Muscle of arm (tissue), 12 donors: Measurements from ENCODE around the gene ALG12. TPM values are rescaled to one million over a fixed set of nuclear protein-coding genes. Genes with fewer than 3 reads are reported as not detected.

Experiments used
- DNase-seq: peaks from one replicate; pipeline ENCODE4 v3.0.0-alpha.2; 2013
- polyA plus RNA-seq, 12 donors: library from polyadenylated mRNA; unstranded; fragments of 120-200 nt; gene quantifications; one replicate each; pipeline ENCODE4 v1.2.1, GENCODE V29; 2013; ENCODE audit not compliant: insufficient read length in 12 of 12

ALG12 gene
- polyA plus RNA-seq, 12 donors = 6.3 to 17.2 (median 12.1) TPM; not detected in 1

DNA sequence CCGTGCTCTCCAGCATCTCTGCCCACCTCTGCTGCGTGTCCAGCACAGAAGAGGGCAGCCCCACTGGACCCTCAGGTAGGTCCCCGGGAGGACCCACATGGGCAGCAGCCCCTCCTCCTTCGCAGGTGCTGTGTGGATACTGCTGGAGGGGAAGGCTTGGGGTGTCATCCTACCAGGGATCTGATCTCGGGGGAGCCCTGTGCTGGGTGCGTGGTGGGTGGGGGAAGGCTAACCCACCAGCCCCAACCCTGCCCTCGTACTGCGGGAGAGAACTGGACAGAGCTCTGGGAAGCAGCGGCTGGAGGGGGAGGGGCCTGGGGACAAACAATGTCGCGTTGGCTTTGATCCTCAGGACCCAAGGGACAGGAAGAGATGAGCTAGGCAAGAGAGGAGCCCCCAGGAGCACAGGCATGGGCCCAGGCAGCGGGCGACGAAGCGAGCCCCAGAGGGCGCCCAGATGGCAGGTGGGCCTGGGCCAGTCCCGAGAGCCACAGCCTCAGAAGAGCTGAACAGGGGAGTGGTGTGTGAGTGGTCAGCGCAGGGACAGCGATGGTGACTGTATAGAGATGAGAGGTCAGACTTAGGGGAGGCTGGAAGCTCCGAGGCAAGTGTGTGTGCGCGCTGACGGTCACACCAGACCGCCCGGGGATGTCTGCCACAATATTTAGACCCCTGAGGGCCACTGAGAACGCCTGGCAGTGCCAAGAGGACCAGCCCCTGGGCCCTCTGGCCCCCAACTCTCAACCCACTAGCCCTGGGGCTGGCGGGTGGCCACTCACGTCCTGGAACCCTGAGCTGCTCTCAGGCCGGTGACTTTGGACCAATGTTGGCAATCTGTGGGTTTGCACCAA is 40.9 kb upstream of the ALG12 start:
- no peak for DNase-seq

DNA sequence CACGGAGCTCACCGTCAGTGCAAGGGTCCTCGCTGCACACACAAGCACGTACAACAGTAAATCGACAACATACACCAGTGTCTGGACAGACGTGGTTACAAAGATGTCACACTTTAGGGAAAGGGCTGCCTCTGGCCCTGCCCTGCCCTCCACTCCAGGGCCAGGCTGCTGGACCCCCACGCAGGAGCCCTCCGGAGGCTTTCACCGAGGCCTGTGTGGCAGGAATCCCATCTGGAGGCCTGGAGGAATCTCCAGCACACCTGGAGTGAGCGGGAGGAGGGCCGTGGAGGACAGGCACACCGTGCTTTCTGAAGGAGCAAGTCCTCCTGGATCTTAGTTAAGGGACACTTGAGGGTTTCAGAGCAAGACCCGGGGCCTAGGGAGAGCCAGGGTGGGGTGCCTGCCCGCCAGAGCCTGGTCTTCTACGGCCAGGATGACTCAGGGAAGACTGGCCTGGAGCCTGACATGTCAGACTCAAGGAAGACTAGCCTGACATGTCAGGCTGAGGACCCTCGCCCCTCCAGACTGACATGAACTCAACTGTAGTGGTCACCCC is 40.2 kb upstream of the ALG12 start:
- DNase-seq = no peak

DNA sequence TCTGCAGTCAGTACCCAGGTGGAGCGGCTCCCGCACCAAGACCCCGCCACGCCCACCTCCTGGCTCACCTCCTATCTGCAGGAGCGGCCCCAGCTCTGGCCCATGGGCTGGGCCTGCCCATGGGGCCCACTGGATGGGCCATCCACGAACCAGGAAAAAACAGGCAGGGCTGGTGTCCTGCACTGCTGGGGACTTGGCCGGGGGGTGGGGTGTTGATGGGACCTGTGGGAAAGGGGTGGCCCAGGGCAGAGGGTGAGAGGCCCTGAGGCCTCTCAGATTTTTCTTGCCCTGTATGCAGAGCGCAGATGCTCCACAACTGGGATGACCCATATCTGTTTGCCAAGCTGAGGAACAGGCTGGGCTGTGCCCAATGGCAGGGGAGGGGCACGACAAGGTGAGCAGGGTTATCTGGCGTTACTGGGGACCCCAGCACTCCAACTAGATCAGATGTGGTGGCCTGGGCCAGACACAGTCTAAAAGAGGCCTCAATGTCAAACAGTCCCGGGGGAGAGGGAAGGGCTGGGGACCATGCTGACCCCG is 39.7 kb upstream of the ALG12 start:
- DNase-seq = no peak

DNA sequence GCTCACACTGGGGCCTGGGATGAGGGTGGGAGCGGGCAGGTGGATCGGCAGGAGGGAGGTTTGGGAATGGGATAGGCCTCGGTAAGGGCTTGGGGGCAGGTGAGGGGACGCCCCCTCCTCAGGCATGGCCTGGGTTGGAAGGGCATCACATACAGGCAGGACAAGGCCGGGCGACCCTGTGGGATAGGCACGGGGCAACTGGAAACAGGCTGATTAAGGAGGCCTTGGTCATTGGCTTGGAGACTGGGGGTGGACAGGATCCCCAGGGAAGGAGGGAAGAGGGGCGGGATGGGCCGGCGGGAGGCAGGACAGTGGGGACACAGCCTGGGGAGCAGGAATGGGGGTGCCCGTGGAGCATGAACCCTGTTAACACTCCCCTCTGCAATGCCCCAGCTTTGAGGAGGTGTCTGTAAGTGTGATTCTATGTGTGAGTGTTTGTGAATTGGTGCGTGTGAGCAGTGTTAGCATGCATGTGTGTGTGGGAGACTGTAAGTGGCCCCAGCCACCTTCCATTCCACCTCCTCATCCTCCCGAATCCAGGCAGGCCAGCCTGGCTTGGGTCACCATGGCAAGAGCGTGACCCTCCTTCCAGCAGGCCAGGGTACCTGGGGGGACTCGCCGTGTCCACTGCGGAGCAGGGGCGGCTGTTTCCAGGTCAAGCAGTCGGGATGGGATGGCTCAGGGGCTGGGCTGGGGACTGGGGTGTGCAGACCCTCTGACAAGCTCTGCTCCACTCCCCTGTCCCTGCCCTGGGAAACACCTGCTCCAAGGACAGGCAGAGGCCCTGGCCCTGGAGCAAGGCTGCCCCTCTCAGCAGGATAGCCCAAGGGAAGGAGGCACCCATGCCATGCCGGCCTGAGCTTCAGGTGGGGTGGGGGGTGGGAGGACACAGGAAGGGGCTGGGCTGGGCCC is 38.9 kb upstream of the ALG12 start:
- no peak for DNase-seq

DNA sequence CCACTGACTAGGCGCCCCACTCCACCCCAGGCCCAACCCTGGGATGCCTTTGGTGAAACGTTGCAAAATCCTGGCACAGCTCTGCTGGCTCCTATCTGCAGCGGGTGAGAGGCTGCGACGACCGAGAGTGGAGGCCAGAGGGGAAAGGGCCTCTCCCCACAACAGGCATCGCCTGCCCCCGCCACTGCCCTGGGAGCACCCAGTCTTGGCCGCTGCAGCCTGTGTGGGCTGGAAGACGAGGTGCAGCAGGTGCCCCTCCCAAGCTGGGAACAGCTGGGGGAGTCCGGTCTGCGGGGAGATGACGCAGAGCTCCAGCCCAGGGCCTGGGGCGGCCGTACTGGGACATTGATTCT is 38.2 kb upstream of the ALG12 start:
- DNase-seq = no peak

DNA sequence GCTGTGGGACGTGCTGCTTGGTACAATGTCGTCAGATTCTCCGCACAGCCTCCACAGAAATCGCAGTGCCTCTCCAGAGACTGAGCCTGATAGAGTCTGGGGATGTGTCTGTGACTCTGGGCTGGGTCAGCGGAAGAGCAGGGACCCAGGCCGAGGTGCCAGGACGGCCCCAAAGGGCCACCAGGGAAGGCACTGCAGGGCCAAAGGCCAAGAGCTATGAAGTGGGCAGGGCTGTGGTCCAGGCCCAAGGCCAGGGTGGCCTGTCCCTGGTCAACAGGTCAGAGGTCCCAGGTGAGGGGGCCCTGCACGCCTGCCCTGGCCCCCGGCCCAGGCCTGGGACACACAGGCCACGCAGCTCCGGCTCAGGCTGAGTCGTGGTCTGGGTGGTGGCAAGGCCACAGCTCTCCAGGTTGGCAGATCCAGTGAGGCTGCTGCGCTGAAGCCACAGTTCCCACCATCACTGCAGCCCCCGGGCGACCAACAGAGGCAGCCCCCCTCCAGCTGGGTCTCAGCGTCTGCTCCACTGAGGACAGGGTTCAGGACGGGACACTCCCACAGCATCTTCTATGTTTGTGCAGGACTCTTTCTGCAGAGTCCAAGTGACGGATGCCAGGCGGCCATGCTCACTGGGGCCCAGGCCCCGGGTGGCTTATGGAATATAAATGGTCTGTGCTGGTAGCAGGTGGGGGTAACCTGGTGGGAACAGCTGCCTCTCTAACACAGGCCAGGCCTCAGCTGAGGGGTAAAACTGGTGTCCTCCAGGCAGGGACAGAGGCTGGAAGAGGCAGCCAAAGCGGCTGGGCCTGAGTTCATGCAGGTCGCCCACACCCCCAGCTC is 37.6 kb upstream of the ALG12 start:
- no peak for DNase-seq

DNA sequence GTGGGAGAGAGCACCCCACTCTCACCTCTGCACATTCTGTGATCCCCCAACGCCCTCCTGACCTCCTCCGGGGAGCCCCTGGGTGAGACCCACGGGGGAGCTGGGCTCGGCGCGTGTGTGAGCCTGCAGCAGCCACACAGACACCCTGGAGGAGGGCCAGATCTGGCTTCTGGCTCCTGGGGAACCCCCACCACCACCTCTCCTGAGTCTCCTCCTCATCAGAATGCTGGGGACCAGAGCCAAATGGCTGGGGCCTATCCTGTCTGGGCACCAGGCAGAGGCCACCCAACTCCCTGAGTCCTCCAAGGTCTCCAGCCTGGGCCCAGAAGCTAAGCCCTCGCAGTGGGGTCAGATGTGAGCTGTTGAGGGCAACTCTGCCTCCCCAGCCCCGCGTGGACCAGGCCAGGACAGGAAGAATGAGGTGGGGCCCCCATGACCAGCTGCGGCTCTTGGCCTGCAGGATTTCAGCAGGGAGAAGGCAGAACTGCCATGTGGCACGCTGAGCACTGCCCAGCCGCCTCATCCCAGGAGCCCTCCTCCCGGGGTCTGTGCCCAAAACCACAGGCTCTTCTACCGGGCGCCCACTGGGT is 36.8 kb upstream of the ALG12 start:
- DNase-seq = no peak

DNA sequence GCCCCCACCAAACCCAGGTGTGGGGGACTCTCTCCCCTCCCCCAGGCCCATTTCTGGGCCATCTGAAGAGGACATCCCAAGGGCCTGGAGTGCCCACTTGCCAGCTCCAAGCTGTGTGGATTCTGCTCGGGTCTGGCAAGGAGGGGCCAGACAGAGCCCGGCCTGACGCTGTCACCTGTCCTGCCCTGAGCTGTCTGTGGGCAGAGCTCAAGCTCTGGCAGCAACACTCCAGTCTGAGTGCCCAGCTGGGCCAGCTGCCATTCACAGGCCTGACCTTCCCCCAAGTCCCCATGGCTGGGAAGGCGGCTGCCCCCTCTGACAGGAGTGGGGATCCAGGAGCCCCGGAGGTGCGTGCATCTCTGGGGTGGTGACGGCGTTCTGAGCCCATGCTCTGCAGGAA is 36.1 kb upstream of the ALG12 start:
- no peak for DNase-seq

DNA sequence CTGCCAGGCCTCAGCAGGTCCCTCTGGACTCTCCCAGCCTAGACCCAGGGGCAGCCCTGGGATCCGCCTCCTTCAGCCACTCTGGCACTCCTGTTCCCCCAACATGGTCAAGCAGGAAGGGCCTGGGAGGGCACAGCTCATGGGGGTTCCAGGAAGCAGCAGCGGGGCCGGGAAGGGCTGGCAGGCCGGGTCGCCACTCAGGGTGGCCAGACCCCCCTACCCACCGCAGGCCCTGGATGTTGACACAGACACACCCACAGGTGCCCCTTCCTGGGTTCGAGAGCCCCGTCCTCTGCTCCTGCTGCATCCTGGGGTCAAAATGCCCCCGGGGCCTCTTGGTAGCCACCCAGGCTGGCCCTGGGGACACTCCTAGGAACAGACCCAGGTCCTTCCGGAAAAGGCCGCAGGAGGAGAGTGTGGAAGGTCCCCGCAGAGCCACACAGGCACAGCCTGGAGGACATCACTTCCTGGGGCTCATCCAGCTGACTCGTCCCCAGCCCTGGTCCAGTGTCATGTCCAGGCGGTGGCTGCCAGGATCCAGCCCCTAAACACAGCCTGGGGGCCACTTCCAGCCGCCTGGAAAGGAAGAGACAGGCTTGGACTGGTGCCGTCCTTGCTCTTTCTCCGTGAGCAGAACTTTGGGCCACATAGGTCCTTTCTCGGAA is 35.6 kb upstream of the ALG12 start:
- DNase-seq = no peak

DNA sequence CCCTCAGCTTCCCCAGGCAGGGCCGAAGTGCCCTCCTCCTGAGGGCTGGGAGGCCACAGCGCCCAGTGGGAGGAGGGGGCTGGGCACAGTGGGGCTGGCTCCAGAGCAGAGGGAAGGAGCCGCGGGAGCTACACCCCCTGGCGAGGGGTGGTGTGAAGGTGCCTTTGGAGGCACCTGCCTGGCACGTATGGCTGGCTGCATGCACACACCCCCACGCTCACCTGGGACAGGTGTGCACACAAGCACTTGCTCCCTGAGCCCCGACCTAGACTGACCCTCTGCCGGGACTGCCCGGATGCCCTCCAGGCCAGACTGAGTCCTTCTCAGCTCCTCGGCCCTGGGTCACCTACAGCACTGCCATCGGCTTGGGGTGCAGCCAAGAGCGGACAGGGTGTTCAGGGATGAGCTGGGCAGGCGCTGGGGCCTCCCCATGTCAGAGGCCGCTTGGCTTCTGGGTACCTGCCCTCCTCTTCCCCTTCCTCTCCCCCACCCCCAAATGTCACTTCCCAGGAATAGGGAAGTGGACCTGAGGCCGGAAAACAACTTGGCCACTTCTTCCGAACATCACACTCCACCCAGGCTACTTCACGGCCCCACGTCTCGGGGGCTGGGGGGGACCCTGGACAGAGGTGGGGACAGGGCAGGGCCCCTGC is 34.9 kb upstream of the ALG12 start:
- no peak for DNase-seq

DNA sequence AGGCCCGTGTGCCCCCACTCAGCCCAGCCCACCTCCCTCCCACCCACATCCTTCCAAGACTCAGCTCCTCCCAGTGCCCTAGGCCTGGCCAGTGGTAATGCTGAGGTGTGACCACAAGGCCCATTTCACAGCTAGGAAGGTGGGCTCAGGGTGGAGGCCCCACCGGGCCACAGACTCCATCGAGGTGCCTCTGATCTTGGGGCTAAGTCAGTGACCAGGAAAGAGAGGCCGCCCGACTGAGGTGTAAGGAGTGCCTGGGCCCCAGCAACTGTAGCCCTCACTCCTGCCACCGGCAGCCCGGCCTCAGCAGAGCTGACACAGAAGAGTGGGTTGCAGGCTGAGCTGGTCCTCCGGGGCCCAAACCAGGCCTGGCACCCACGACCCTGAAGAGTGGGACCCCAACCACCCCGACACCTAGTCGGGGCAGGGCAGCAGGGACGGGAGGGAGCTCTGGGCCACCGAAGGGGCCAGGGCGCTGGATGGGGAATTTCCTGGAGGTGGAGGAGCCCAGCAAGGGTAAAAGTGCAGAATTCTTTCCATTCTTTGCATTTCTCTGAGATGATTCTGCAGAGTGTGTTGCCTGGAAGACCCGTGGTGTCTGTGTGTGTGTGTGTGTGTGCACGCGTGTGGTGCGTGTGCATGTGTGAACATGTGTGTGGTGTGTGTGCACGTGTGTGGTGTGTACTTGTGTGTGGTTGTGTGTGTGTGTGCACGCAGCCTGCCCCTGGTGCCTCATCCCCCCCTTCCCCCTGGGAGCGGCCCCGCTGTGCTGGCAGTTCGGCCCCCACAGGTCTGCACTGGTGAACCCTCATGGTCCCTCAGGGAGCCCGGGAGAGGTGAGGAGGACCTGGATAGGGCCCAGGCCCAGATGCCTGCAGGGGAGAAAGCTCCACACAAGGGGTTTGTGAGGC is 34.0 kb upstream of the ALG12 start:
- DNase-seq = no peak

DNA sequence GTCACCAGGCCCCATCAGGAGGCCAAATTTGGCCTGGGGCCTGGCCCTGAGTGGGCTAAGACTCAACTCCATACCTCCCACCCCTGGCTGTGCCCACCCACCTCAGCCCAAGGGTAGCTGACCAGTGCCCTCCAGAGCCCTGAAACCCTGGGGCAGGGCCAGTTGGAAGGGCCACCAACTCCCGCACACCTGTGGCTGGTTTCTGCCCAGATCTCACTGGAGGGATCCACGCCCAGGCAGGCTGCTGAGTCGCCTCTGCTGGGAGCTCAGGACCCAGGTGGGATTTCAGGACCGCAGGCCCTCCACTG is 33.4 kb upstream of the ALG12 start:
- DNase-seq = no peak

DNA sequence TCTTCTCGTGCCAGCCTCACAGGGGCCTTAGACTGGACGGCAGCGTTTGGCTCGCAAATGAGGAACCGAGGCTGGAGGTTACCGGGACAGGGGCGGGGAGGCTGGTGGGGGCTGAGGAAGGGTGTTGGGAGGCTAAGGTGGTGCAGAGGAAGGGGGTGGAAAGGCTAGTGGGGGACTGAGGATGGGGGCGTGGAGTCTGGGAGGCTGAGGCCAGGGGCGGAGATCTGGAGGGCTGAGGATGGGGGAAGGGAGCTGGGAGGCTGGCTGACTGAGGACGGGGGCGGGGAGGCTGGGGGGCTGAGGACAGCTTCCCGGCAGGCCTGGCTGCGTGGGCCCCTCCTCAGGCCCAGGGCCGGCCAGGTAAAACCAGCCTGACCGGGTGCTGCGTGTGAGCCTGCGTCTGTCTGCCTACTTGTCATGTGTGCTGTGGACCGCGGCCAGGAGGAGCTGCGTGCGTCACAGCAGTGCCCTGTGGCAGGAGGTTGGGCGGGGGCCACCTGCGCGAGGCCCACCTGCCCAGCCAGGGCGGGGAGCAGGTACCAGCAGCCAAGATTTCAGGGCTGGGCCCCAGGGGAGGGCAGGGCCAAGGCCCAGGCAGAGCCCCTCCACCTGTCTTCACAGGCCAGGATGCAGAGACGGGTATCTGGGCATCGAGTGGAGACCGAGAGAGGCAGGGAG is 32.9 kb upstream of the ALG12 start:
- DNase-seq = no peak

DNA sequence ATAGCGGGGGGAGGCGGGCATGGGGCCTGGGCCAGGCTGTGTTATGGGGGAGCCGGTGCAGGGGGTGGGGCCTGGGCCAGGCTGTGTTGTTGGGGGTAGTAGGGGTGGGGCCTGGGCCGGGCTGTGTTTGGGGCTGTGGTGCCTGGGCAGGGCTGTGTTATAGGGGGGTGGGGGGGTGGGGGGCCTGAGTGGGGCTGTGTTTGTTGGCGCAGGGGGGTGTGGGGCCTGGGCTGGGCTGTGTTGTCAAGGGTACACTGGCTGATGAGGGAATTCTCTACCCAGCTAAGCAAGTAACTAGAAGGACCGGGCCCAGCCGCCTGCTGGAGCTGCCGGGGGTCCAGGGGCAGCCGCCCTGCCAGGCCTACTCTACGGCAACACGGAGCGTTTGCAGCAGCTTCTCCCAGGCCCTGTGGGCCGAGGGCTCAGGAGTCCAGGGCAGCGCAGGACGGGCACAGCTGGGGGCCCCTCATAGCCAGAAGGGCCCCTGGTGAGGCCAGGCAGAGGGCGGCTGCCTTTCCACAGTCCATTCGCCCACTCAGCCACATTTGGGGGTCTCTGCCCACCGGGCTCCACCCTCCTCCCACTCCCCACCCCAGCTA is 32.3 kb upstream of the ALG12 start:
- DNase-seq = no peak

DNA sequence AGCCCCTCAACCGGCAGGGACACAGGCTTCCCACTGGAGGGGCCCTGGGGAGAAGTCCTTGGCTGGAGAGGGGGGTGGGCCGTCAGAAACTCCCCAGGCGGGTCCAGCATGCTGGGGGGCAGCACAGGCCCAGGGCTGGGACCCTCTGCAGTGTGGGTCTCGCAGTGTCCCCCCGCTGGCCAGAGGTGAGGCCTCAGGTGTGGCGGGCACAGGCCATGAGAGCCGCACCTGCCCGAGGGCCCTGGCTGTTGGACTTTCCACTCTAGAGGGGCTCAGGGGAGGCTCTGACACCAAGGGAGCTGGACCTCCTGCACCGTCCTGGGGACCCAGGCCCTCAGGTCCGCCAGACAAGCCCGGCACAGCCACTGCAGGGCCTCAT is 31.7 kb upstream of the ALG12 start:
- no peak for DNase-seq

DNA sequence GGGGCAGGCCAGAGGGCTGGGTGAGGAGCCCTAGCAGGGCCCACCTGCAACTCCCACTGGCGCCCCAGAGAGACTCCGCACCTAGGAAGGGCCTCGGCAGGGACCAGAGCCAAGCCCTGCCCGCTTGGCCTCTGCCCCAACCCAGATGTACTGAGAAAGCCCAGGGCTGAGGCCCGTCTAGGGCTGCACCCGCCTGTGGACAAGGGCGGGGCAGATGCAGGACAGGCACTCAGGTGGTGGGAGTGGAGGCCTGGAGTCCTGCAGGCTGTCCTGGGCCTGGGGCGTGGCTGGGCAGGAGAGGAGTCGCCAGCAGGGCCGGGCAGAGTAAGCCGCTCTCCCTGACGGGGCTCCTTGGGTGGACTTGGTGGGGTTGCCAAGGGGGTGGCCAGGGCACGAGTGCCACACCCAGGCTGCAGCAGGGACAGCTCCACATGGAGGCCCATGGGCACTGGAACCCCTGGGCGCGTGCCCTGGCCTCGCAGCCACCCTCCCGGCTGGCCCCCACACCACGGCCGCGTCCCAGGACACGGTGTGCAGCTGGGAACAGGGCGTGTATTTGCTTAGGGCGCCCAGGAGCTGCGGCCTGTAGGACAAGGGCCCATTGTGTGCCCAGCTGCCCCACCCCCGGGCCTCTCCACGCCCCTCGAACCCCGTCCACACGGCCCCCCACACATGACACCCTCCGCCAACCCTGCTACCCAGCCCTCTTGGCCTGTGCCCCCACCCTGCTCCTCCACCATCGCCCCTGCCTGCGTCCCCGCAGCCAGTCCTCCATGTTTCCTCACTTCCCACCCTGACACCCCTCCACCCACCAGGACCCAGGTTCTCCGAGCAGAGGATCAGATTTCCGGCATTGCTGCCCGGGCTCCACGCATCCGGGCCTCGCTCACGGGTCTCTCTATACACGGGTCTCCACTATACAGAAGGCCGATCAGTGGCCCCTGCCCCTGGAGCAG is 31.0 kb upstream of the ALG12 start:
- DNase-seq = no peak
